ENCODE results near the gene BRIP1.

BRIP1 gene

DNA sequence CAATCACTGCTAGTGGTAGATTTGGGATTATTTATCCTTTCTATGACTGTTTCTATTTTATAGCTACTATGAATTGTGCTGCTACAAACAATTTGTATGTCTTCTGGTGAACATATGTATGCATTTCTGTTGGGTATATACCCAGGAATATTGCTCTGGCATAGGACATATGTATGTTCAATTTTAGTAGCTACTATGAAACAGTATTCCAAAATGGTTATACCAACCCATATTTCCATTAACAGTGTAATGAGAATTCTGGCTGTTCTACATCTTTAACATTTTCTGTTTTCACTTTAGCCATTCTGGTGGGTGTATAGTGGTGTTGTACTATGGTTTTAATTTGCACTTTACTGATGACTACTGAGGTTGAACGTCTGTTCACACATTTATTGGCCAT lies 214.7 kb downstream of the BRIP1 start:
- no peak overlapping the region for H3K4me3 ChIP-seq (ENCODE audit: low read length)
- TF ChIP-seq, protein P1, sequence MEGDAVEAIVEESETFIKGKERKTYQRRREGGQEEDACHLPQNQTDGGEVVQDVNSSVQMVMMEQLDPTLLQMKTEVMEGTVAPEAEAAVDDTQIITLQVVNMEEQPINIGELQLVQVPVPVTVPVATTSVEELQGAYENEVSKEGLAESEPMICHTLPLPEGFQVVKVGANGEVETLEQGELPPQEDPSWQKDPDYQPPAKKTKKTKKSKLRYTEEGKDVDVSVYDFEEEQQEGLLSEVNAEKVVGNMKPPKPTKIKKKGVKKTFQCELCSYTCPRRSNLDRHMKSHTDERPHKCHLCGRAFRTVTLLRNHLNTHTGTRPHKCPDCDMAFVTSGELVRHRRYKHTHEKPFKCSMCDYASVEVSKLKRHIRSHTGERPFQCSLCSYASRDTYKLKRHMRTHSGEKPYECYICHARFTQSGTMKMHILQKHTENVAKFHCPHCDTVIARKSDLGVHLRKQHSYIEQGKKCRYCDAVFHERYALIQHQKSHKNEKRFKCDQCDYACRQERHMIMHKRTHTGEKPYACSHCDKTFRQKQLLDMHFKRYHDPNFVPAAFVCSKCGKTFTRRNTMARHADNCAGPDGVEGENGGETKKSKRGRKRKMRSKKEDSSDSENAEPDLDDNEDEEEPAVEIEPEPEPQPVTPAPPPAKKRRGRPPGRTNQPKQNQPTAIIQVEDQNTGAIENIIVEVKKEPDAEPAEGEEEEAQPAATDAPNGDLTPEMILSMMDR (IDR thresholded peaks at IDR 0.05; ENCODE audit: insufficient read depth, low read depth, low read length, missing control alignments) = no peak
- DNase-seq (ENCODE audit: low read depth) = no peak

GRCh38 chr17:61647047-61647446 lies 216.3 kb downstream of the BRIP1 start:
- no peak overlapping the region for H3K4me3 ChIP-seq (ENCODE audit: low read length)
- no peak for DNase-seq (ENCODE audit: low read depth)
- TF ChIP-seq, protein P1 (IDR thresholded peaks at IDR 0.05; ENCODE audit: insufficient read depth, low read depth, low read length, missing control alignments) = no peak

- TF ChIP-seq, protein P1 (IDR thresholded peaks at IDR 0.05; ENCODE audit: insufficient read depth, low read depth, low read length, missing control alignments) = no peak
- no peak overlapping the region for H3K4me3 ChIP-seq (ENCODE audit: low read length)
- DNase-seq (ENCODE audit: low read depth) = no peak
These were observed 216.8 kb downstream of the BRIP1 start for GRCh38 chr17:61646482-61646881.

GRCh38 chr17:61645920-61646319 lies 217.4 kb downstream of the BRIP1 start:
- TF ChIP-seq, protein P1 (IDR thresholded peaks at IDR 0.05; ENCODE audit: insufficient read depth, low read depth, low read length, missing control alignments) = no peak
- DNase-seq (ENCODE audit: low read depth) = no peak
- H3K4me3 ChIP-seq (ENCODE audit: low read length) = no peak overlapping the region

GRCh38 chr17:61644800-61645774 lies 218.2 kb downstream of the BRIP1 start:
- no peak overlapping the region for H3K4me3 ChIP-seq (ENCODE audit: low read length)
- no peak for DNase-seq (ENCODE audit: low read depth)
- TF ChIP-seq, protein P1 (IDR thresholded peaks at IDR 0.05; ENCODE audit: insufficient read depth, low read depth, low read length, missing control alignments) = no peak

DNA sequence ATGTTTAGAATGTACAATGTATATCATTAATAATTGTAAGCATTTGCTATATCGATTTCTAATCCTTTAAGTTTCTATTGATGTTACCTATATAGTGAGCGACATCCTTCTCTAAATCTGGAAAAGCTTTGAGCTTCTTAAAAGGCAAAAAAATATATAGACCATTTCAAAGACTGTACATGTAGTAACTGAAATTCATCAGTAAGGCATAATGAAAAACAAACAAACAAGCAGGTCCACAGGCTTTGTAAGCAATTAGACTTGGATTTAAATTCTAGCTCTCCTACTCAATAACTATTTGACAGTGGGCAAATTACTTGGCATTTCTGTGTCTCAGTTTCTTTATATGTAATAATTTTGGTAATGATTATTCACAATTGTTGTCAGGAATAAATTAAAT lies 220.6 kb downstream of the BRIP1 start:
- DNase-seq (ENCODE audit: low read depth) = no peak
- H3K4me3 ChIP-seq (ENCODE audit: low read length) = no peak overlapping the region
- TF ChIP-seq, protein P1 (IDR thresholded peaks at IDR 0.05; ENCODE audit: insufficient read depth, low read depth, low read length, missing control alignments) = no peak

Data from epithelial cell of esophagus (primary cell).